Retina (tissue), 1 donor: Measurements from ENCODE around the gene MMP11.

ENCODE experiments used
- DNase-seq: peaks from one replicate; pipeline ENCODE4 v3.0.0-alpha.2; 2016

Gene MMP11

GRCh38 chr22:23804781-23805291 is 32.2 kb downstream of the MMP11 start:
- DNase-seq, result no peak

- no peak for DNase-seq
Measured at GRCh38 chr22:23806837-23807236, 34.2 kb downstream of the MMP11 start.

- DNase-seq, result no peak
Measured at GRCh38 chr22:23812378-23812777, 39.7 kb downstream of the MMP11 start.

GRCh38 chr22:23815541-23816155 is 43.0 kb downstream of the MMP11 start:
- no peak for DNase-seq

- DNase-seq, result no peak
Measured at GRCh38 chr22:23816156-23816976, 43.7 kb downstream of the MMP11 start.

- DNase-seq, result no peak
Measured at GRCh38 chr22:23817146-23817545, 44.5 kb downstream of the MMP11 start.

GRCh38 chr22:23818541-23818940 is 45.9 kb downstream of the MMP11 start:
- no peak for DNase-seq

GRCh38 chr22:23820748-23821211 is 48.1 kb downstream of the MMP11 start:
- no peak for DNase-seq

- no peak for DNase-seq
Measured at GRCh38 chr22:23822101-23822671, 49.5 kb downstream of the MMP11 start.

- DNase-seq, result no peak
Measured at GRCh38 chr22:23823331-23823791, 50.7 kb downstream of the MMP11 start.

- no peak for DNase-seq
Measured at GRCh38 chr22:23824476-23825245, 52.0 kb downstream of the MMP11 start.

GRCh38 chr22:23825246-23825905 is 52.7 kb downstream of the MMP11 start:
- DNase-seq, result no peak

GRCh38 chr22:23826510-23827350 is 54.1 kb downstream of the MMP11 start:
- no peak for DNase-seq

GRCh38 chr22:23827351-23827995 is 54.8 kb downstream of the MMP11 start:
- DNase-seq, result no peak

GRCh38 chr22:23828800-23829680 is 56.4 kb downstream of the MMP11 start:
- DNase-seq, result no peak

GRCh38 chr22:23829845-23830372 is 57.3 kb downstream of the MMP11 start:
- no peak for DNase-seq

GRCh38 chr22:23831261-23831660 is 58.6 kb downstream of the MMP11 start:
- DNase-seq, result no peak

GRCh38 chr22:23831781-23832180 is 59.1 kb downstream of the MMP11 start:
- DNase-seq, result no peak

GRCh38 chr22:23832226-23833016 is 59.8 kb downstream of the MMP11 start:
- DNase-seq, result no peak
